Effector memory CD4-positive, alpha-beta T cell (primary cell): ENCODE measurements around the gene SLC13A1.
"Not testable (repeated sequence)": the region's sequence is repeated elsewhere in the genome, so short reads cannot be mapped to it uniquely, and the experiment has no call there.

Source experiments
- DNase-seq, 3 donors: peaks; one replicate each; pipeline ENCODE4 v3.0.0-alpha.2; 2020
- H3K27ac ChIP-seq: 2 replicates; pipeline ENCODE4 v1.7.0; 2013; ENCODE audit warnings: mild to moderate bottlenecking, low read length, moderate library complexity; ENCODE audit not compliant: insufficient read depth, poor library complexity, severe bottlenecking
- H3K27me3 ChIP-seq: replicated peaks from 2 replicates; pipeline ENCODE4 v1.7.0; 2013; ENCODE audit warnings: mild to moderate bottlenecking, low read length; ENCODE audit not compliant: insufficient read depth, control insufficient read depth, poor library complexity, severe bottlenecking
- H3K36me3 ChIP-seq: 2 replicates; pipeline ENCODE4 v1.7.0; 2013; ENCODE audit warnings: mild to moderate bottlenecking, low read length, moderate library complexity; ENCODE audit not compliant: control insufficient read depth, insufficient read depth
- H3K4me1 ChIP-seq: 2 replicates; pipeline ENCODE4 v1.7.0; 2013; ENCODE audit warnings: low read length, mild to moderate bottlenecking; ENCODE audit not compliant: control insufficient read depth, insufficient read depth, poor library complexity, severe bottlenecking
- H3K4me3 ChIP-seq: 2 replicates; pipeline ENCODE4 v1.7.0; 2013; ENCODE audit warnings: low read length, low read depth, mild to moderate bottlenecking; ENCODE audit not compliant: insufficient read depth, poor library complexity, severe bottlenecking
- H3K9me3 ChIP-seq: 2 replicates; pipeline ENCODE4 v1.7.0; 2013; ENCODE audit warnings: mild to moderate bottlenecking, low read length, moderate library complexity; ENCODE audit not compliant: control insufficient read depth

SLC13A1 gene

GRCh38 chr7:123096976-123097375, 102.8 kb downstream of the SLC13A1 start:
- Histone ChIP-seq H3K4me1 (no peaks in the 10 kb centered on the region), H3K4me3 (no peak overlapping the region), H3K27ac (no peak overlapping the region), H3K36me3 (no peaks in the 10 kb centered on the region), H3K9me3 (no peaks in the 10 kb centered on the region), H3K27me3 (no peaks in the 10 kb centered on the region)
- DNase-seq = no peak

DNA sequence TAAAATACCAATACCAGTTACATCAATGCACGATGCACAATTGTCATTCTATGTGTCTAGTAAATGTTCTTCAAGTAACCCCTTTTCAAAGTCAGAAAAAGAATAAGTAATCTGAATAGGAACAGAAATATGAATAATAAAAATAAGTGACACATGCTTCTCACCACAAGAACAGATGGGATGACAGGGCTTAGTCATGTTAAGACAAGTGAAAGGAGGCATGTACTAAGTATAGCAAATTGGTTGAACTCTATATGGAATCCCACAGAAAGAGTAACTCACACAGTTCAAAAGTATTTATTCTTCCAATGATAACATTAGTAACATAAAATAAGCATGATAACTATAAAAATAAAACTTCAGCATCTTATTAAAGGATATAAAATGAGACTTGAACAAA, 103.3 kb downstream of the SLC13A1 start:
- no peak for DNase-seq
- Histone ChIP-seq H3K27ac (no peak overlapping the region), H3K27me3 (no peaks in the 10 kb centered on the region), H3K4me1 (no peaks in the 10 kb centered on the region), H3K9me3 (no peaks in the 10 kb centered on the region), H3K36me3 (no peaks in the 10 kb centered on the region), H3K4me3 (no peak overlapping the region)

GRCh38 chr7:123090456-123090855, 109.3 kb downstream of the SLC13A1 start:
- H3K27ac ChIP-seq = no peak overlapping the region
- H3K9me3 ChIP-seq = no peaks in the 10 kb centered on the region
- no peaks in the 10 kb centered on the region for H3K27me3 ChIP-seq
- no peak for DNase-seq
- no peaks in the 10 kb centered on the region for H3K36me3 ChIP-seq
- H3K4me3 ChIP-seq = no peak overlapping the region
- no peaks in the 10 kb centered on the region for H3K4me1 ChIP-seq

DNA sequence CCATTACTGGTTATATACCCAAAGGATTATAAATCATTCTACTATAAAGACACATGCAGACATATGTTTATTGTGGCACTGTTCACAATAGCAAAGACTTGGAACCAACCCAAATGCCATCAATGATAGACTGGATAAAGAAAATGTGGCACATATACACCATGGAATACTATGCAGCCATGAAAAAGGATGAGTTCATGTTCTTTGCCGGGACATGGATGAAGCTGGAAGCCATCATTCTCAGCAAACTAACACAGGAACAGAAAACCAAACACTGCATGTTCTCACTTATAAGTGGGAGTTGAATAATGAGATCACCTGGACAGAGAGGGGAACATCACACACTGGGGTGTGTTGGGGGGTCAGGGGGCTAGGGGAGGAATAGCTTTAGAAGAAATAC, 112.9 kb downstream of the SLC13A1 start:
- H3K27me3 ChIP-seq, H3K36me3 ChIP-seq, H3K4me1 ChIP-seq, DNase-seq, H3K27ac ChIP-seq, H3K4me3 ChIP-seq, H3K9me3 ChIP-seq: not testable (repeated sequence)

GRCh38 chr7:123084861-123085260, 114.9 kb downstream of the SLC13A1 start:
- H3K36me3 ChIP-seq, H3K4me3 ChIP-seq, H3K9me3 ChIP-seq, H3K27ac ChIP-seq, DNase-seq, H3K27me3 ChIP-seq, H3K4me1 ChIP-seq: not testable (repeated sequence)

- Histone ChIP-seq H3K27ac (no peak overlapping the region), H3K9me3 (no peaks in the 10 kb centered on the region), H3K4me1 (no peaks in the 10 kb centered on the region), H3K36me3 (no peaks in the 10 kb centered on the region), H3K27me3 (no peaks in the 10 kb centered on the region), H3K4me3 (no peak overlapping the region)
- no peak for DNase-seq
These were observed 120.7 kb downstream of the SLC13A1 start for GRCh38 chr7:123079021-123079420.

GRCh38 chr7:123075838-123076467, 123.8 kb downstream of the SLC13A1 start:
- H3K27me3 ChIP-seq = no peaks in the 10 kb centered on the region
- no peak for DNase-seq
- H3K36me3 ChIP-seq = no peaks in the 10 kb centered on the region
- H3K9me3 ChIP-seq = no peaks in the 10 kb centered on the region
- H3K4me1 ChIP-seq = no peaks in the 10 kb centered on the region
- no peak overlapping the region for H3K4me3 ChIP-seq
- H3K27ac ChIP-seq = no peak overlapping the region

DNA sequence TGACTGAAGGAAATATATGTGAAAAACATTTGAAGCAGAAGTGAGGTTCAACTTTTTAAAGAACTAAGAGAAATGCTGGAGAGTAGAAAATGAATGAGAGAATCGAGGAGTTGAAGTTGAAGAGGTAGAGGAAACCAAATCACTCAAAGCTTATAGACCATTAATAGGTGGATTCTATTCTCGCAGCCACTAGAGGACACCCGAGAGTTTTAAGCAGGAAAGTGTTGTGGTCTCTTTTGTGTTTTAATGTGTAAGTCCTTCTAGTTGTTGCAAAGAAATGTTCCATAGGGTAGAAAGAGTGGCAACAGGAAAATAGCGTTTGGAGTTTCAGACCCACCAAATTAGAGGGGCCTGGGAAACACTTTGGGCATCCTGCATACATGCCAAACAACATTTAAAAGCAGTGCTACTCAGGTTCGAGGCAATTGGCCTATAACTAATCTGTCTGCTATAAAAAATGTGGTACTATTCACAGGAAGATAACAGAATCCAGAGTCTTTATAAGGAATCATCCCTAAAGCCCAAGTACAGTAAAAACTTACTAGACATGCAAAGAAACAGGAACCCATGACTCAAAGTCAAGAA, 129.0 kb downstream of the SLC13A1 start:
- Histone ChIP-seq H3K27me3 (no peaks in the 10 kb centered on the region), H3K4me3 (no peak overlapping the region), H3K27ac (no peak overlapping the region), H3K4me1 (no peaks in the 10 kb centered on the region), H3K36me3 (no peaks in the 10 kb centered on the region), H3K9me3 (no peaks in the 10 kb centered on the region)
- DNase-seq = no peak

- H3K27ac ChIP-seq = no peak overlapping the region
- H3K36me3 ChIP-seq = no peaks in the 10 kb centered on the region
- no peak overlapping the region for H3K4me3 ChIP-seq
- H3K9me3 ChIP-seq = no peaks in the 10 kb centered on the region
- H3K27me3 ChIP-seq = no peaks in the 10 kb centered on the region
- H3K4me1 ChIP-seq = no peaks in the 10 kb centered on the region
- DNase-seq = no peak
These were observed 132.0 kb downstream of the SLC13A1 start for GRCh38 chr7:123067814-123068213.
